Measurements from ENCODE around the gene RPL10.
"Not testable (repeated sequence)": the region's sequence is repeated elsewhere in the genome, so short reads cannot be mapped to it uniquely, and the experiment has no call there.

The RPL10 gene

DNA sequence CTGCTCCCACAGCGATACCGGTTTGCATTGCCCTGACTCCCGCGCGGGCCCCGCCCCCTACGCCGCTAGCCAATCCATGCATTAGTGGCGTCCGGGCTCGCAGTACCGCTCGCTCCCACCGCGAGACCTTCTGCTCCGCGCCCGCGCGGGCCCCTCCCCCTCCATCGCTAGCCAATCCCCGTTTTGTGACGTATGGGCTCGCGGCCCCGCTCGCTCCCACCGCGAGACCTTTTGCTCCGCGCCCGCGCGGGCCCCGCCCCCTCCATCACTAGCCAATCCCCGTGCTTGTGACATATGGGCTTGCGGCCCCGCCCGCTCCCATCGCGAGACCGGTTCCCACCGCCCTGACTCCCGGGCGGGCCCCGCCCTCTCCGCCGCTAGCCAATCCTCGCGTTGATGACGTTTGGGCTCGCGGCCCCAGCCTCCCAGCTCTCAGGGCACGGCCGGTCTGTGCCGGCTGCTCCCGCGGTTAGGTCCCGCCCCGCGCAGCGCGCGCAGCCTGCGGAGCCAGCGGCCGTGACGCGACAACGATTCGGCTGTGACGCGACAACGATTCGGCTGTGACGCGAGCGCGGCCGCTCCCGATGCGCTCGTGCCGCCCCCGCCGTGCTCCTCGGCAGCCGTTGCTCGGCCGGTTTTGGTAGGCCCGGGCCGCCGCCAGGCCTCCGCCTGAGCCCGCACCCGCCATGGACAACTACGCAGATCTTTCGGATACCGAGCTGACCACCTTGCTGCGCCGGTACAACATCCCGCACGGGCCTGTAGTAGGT is 19.2 kb upstream of the RPL10 start, which contains the start of gene EMD:
EMD (plus strand) TSS at position 497 of the 770 bp plus-strand sequence; CDS start at position 687, 190 bp downstream.
- DNase-seq: peak; percentile 95

DNA sequence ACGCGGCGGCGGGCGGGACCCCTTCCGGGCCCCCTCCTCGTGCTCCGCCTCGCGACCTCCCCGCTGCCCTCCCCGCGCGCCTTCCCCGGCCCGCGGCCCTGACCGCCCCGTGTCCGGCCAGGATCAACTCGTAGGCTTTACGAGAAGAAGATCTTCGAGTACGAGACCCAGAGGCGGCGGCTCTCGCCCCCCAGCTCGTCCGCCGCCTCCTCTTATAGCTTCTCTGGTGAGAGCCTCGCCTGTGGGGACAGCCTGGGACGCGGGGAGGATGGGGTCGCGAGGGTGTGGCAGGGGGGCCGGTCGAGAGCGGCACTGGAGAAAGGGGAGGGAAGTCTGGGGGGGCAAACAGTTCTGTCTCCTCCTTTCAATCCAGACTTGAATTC is 18.6 kb upstream of the RPL10 start:
- DNase-seq: no peak

DNA sequence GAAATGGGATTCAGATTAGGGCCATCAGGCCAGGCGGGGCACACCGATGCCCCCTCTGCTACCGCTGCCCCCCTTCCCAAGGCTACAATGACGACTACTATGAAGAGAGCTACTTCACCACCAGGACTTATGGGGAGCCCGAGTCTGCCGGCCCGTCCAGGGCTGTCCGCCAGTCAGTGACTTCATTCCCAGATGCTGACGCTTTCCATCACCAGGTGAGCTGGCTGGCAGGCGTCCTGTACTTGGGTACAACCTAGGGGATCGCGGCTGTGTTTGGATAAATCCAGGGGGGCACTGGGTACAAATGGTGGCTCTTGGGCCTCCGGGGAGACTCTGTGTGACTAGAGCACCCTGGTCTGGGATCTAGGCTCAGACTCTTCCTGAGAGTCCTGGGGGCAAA is 18.0 kb upstream of the RPL10 start:
- no peak for DNase-seq

DNA sequence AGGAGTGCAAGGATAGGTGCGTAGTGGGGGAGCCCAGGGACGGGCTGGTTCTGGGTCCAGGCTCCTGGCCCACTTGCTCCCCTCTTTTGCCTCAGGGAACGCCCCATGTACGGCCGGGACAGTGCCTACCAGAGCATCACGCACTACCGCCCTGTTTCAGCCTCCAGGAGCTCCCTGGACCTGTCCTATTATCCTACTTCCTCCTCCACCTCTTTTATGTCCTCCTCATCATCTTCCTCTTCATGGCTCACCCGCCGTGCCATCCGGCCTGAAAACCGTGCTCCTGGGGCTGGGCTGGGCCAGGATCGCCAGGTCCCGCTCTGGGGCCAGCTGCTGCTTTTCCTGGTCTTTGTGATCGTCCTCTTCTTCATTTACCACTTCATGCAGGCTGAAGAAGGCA is 17.4 kb upstream of the RPL10 start:
- no peak for DNase-seq

DNA sequence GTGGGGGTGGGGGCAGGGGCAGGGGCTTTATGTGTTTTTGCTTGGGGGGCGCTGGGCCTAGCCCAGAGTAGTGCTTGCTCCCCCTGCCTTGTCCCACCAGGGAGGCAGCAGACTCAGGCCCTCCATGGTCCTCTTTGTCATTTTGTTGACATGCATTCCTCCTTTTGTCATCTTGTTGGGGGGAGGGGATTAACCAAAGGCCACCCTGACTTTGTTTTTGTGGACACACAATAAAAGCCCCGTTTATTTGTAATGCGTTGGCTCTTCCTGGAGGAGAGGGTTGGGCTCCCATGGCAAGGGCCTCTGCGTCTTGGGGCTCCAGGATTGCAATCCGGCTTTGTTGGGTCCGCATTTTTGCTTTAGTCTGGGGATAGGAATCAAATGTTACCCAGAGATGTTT is 16.9 kb upstream of the RPL10 start:
- no peak for DNase-seq

DNA sequence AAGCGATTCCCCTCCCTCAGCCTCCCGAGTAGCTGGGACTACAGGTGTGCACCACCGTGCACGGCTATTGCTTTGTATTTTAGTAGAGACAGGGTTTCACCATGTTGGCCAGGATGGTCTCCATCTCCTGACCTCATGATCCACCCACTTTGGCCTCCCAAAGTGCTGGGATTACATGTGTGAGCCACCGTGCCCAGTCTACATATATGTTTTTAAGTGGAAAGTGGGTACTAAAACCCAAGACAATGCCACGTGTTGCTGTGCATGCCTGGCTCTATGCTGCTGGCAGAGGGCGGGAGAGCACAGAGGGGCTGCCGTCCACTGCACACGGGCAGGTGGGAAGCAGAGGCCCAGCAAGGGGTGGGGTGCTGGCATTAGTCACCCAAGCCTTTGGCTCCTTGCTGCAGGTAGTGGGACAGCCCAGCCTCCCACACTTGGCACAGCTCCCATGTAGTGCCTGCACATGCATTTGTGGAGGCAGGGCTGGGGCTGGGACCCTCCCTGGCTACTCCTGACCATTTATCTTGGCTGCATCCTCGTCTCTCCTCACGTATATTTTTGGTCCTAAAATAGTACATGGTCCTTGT is 15.6 kb upstream of the RPL10 start:
- DNase-seq: no peak

DNA sequence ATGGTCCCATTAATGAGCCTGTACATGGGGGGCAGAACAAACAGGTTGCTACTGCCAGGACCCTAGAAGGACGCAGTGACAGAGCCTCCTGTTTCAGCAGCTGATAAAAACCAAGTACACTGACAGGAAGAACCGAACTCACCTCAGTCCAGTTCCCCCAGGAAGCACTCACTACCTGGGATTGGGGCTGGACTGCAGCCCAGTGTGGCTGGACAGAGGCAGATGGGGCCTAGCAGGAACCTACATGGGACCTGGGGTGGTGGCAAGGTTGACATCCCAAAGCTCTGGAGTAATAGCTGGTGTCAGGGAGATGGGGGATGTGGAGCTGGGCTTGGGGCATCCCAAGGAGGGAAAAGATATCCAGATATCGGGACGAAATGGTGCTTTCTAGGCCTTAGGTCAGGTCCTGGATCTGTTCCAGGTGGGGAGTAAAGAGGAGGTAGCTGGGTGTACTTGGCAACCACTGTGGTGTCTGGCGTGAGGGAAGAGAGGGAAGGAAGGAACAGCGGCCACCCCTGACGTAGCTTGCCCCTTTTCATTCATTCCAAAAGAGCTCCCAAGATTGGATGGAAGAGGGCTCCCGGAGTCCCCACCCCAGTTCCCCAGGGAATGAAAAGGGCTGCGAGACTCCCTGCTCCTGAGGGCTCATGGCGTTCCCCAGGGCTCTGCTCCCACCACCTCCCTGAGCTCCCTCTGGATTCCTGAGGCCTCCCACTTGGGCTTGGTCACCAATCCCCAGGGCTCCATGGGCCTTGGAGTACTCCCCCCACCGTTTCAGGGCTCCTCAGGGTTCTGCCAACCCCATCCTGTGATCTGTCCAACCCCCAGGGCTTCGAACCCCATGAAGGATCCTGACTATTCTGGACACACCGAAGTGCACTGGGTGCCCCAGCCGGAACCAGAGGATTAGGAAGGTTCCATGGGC is 14.6 kb upstream of the RPL10 start:
- no peak for DNase-seq

DNA sequence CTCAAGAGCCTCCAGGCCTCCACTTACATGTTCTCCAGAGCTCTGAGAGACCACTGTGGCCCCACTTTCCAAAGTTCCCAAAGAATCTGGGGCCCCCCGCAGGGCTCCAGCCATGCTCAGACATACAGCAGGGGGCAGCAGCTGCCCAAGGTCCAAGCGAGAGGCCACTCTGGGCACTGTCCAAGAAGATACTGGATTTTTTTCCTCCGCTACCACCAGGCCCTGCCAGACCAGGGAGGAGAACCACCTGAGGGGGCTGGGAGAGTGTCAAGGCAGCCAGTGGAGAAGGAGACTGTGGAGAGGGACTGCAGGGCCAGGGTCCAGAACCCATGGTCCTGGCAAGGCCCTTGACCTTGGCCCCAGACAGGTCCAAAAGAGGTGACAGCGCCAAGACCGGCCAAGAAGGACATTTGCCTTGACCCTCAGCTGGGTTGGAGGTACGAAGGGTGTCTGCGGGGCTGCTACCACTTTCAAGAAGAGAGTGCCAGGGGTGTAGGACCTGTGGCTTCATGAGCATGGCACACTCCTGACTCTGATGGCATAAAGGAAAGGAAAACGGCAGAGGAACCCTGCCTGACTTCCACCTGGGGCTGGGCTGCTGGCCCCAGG is 13.8 kb upstream of the RPL10 start:
- no peak for DNase-seq

DNA sequence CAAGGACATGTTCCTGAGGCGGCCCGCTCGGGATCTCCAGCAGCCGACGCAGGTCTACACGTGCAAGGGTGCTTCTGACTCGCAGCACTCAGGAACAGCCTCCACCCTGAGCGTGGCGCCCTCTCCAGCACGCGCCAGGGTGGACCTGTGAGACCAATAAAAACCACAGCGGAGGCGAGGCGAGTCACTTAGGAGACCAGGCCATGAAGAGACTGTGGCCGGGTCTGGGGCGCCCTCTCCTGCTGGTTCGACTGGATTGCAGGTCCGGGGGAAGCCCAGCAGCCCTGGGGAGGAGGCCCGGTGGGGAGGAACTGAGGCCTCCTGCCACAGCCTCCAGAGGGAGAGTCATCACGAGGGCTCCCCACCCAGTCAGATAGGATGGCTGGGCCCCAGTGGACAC is 10.1 kb upstream of the RPL10 start:
- DNase-seq: not testable (repeated sequence)

DNA sequence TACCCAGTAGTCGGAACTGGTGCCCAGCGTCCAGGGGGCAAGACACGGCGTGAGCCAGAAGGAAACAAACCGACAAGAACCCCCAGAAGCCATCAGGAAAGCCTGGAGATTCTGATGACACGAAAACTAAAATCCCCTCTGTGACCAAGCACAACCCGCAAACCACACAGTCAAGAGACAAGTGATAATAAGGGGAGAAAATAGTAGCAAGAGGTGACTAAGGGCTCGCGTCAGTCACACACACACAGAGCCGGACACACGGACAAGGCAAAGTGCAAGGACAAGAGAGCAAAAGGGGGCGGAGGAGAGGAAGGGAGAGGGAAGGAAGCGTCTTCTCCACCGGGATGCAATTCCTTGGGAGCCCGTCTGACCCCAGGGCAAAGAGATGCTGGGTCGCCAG is 9.5 kb upstream of the RPL10 start:
- DNase-seq: not testable (repeated sequence)

DNA sequence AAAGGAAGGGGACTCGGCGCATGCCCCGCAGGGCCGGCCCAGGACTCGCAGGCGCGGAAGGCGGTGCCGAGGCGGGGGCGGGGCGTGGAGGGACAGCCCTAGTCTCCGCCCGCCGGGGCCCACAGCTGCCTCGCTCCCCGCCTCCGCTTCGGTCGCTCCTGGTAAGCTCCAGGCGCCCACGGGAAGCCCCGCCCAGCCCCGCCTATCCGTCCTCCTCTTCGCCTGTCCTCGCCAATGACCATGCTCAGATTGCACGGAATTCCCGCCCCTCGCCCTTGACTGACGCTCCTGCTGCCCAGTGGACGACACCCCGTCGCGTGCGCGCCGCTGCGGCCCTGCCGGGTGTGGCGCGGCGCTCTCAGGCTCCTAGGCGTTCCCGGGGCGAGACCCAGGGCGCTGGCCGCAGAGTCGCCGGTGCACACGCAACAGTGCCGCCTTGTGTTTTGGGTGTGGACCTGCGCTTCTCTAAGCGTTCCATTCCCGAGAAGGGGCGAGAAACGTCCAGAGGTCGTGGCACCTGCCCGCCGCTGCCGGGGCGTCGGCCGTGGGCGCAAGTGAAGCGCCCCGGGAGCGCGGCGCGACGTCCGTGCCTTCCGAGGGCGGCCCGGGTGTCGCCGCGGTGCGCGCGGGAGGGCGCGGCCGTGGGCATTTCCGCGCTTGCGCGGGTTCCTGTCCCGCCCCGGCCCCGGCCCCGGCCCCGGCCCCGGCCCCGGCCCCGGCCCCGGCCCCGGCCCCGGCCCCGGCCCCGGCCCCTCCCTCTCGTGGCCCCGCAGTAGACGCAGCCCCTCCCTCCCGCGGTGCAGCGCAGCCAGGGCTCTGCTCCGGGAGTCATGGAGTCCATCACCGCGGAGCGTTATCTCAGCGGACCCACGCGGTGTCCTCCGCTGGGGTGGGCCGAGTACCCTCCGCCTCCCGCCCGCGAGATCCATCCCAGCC is 8.1 kb upstream of the RPL10 start:
- not testable (repeated sequence) for DNase-seq

DNA sequence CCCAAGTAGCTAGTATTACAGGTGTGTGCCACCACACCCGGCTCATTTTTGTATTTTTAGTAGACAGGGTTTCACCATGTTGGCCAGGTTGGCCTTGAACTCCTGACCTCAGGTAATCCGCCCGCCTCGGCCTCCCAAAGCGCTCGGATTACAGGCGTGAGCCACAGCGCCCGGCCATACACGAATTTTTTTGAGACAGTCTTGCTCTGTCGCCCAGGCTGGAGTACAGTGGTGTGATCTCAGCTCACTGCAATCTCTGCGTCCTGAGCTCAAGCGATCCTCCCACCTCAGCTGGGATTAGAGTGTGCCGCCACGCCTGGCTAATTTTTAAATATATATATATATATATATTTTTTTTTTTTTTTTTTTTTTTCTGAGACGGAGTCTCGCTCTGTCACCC is 1.8 kb upstream of the RPL10 start:
- DNase-seq: not testable (repeated sequence)

DNA sequence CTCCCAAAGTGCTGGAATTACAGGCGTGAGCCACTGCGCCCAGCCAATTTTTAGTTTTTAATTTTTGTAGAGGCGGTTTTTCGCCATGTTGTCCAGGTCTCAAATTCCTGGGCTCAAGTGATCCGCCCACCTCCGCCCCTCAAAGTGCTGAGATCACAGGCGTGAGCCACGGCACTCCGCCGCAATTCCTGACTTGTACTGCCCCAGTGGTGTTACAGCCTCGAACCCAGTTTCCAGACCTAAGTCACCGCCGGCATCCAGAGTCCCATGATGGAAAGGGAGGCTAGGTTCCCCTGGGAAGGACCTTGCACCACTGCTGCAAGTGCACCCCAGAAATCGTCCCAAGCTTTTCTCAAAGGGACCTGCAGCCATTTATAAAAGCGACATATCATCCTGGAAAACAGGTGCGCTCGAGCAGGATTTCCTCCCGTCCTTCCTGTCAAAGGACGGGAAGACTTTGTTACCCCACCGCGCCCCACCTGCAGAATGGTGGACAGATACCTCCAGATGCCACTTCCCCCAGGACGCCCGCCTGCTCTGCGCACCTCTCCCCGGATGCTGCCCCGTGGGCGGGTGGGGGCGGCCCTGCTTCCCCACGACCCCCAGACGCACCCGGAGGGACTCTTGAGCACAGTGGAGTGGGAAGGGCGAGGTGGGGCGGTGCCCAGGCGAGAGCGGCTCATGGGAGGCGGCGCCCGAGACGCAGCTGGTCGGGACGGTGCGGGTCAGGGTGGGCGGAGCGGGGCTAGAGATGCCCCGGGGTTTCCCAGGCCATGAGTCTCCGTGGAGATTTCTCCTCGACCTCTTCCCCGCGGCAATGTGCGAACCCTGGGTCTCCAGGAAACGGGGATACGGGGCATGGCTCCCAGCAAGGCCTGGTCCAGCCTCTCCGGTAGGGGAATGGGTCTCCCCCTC is 947 bp upstream of the RPL10 start:
- DNase-seq: peak; percentile 84

DNA sequence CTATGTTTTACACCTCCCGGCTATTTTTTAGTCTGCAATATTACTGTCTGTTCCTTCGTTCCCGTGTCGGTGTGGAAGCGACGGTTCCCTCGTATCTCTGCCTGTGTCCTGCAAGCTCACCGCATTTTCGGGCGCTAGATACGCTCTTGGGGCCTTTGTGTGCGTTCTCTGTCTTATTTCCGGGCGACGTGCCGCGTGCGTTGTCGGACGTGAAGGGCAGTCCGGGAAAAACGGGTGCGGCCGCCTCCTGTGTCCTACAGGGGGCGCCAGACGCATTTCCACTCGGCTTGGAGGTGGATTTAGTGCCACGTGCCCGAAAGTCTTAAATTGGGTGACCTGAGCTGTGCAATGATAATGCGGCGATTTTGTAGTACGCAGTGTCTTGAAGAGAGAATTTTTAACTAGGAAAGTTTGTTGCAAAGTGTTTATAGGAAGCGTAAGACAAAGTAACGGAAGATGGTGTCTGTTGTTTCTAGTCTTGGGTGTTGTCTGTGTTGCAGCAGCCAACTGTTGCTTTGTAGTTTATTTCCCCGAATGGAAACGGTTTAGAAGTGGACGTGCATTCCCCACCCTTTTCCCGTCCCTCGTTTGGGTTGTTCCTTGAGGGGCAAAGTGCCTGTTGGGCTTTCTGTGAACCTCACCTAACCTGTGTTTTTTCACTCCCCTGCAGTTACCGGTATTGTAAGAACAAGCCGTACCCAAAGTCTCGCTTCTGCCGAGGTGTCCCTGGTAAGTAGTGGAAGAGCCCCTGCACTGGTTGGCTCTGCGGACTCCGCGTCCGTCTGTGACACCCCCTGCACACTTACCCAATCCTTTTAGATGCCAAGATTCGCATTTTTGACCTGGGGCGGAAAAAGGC is 720 bp downstream of the RPL10 start:
- peak; percentile 81 for DNase-seq

DNA sequence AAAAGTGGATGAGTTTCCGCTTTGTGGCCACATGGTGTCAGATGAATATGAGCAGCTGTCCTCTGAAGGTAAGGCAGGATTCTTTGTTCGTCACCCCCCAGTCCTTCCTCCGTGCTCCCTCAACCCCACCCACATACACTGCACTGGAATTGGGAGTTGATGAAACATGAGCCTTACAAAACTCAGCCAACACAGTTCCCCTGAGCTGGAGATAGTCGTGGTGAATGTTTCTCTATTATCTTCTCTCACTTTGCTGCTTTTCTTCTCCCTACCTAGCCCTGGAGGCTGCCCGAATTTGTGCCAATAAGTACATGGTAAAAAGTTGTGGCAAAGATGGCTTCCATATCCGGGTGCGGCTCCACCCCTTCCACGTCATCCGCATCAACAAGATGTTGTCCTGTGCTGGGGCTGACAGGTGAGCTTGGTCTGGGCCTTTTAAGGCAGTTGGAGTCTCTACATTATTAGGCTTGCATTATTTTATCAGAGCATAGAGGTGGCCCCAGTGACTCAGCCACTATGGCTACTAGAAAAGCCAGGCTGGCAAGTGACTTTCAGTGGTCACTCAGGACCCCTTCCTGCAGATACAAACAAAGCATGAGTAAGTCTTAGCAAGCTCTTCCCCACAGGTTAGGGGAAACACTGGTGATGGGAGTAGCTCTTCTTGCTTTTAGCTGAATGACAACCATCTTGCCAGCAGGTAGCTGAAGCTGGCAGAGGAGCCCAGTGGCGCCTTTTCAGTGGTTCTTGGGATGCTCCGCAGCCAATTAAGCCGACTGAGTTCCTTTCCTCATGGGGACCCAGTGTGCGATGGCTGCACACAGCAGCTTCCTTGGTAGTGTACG is 1.6 kb downstream of the RPL10 start:
- DNase-seq: peak; percentile 48

DNA sequence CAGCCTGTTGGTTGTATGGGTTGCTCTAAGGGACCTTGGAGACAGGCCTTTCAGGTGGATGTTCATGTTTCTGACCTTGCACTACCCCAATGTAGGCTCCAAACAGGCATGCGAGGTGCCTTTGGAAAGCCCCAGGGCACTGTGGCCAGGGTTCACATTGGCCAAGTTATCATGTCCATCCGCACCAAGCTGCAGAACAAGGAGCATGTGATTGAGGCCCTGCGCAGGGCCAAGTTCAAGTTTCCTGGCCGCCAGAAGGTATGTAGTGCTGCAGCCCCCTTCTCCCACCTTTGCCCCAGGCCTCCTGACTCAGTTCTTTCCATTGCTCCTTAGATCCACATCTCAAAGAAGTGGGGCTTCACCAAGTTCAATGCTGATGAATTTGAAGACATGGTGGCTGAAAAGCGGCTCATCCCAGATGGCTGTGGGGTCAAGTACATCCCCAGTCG is 2.2 kb downstream of the RPL10 start:
- DNase-seq: not testable (repeated sequence)

DNA sequence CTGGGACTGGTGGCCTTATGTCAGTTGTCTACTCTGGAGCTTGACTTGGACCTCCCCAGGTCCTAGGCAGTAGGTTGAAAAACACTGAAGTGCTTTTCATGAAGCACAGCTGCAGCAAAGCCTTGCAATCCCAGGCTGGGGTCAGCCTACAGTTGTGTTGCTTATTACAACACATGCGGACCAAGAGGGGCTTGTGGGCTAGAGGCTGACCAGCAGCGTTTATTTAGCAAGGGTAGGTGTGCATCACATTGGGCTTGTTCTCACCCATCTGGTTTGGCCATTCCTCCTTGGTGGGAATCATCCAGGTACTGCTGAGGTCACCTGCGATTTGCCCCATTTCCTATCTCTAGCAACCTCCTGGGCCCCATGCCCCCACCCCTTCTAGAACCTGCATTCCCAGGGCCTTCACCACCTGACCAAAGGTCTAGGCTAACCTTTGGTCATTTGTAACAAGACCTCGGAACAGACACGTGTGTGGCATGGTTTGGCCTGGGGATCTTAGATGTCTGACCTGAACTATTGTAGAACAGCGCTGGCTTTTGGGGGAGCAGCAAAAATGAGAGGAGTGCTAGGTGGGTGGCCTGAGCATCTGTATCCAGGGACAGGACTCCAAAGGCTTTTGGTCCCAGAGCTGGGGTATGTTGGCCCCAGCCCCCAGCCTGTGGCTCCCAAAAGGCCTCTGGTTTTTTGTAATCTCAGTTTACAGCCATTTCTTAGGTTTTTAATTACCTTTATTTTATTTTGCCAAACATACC is 3.0 kb downstream of the RPL10 start:
- peak; percentile 52 for DNase-seq

Measured in stimulated activated CD4-positive, alpha-beta T cell treated with anti-CD3 and anti-CD28 coated beads, Interleukin-15, amount 100 ng/mL, for 24 hours (primary cell).